OCI-LY1 (cell line): ENCODE results near the gene DNAH1.

ENCODE experiments used
- CTCF ChIP-seq: fragments of 200-600 bp; sonication (generic), shearing (Covaris generic); IDR thresholded peaks from 2 replicates; pipeline ENCODE4 v1.5.1; 2017; ENCODE audit warnings: mild to moderate bottlenecking, antibody characterized with exemption, low read length, moderate library complexity, mixed read lengths
- EZH2 ChIP-seq: fragments of 200-600 bp; sonication (generic), shearing (Covaris generic); IDR thresholded peaks from 2 replicates; pipeline ENCODE4 v1.8.0; 2017; ENCODE audit warnings: borderline replicate concordance, mixed run types, mild to moderate bottlenecking, antibody characterized with exemption, low read length, moderate library complexity, mixed read lengths

- TF ChIP-seq EZH2 (no peak), CTCF (no peak)
These were observed 37.3 kb downstream of the DNAH1 start for GRCh38 chr3:52353291-52353855.
